Activated CD8-positive, alpha-beta T cell treated with anti-CD3 and anti-CD28 coated beads for 36 hours (primary cell): Measurements from ENCODE around the gene PTMA. TPM values are rescaled to one million over a fixed set of nuclear protein-coding genes. Genes with fewer than 3 reads are reported as not detected.

Source experiments
- ATAC-seq: fragments of 200-7000 bp; cut with Tn5 transposase; one replicate; pipeline ENCODE4 v1.10.0; 2021; ENCODE audit warnings: mild to moderate bottlenecking, moderate library complexity
- CTCF ChIA-PET: fragments of 350-600 bp; sonication (Branson Sonifier 250); formaldehyde crosslinking; loops from one replicate; lab custom pipeline; 2021; ENCODE audit warnings: antibody characterized with exemption; lab: Charles Lee
- POLR2A ChIA-PET: fragments of 350-600 bp; sonication (Branson Sonifier 250); formaldehyde crosslinking; loops from one replicate; lab custom pipeline; 2021; ENCODE audit warnings: antibody characterized with exemption; lab: Charles Lee
- DNase-seq: peaks from one replicate; pipeline ENCODE4 v3.0.0-alpha.2; 2020
- H3K27ac Mint-ChIP-seq: one replicate; pipeline ENCODE4 v1.8.0; 2021; ENCODE audit warnings: mild to moderate bottlenecking, mixed read lengths
- H3K27me3 Mint-ChIP-seq: one replicate; pipeline ENCODE4 v1.8.0; 2021; ENCODE audit warnings: mixed read lengths
- H3K36me3 Mint-ChIP-seq: one replicate; pipeline ENCODE4 v1.8.0; 2021; ENCODE audit warnings: low read depth, mixed read lengths
- H3K4me1 Mint-ChIP-seq: one replicate; pipeline ENCODE4 v1.8.0; 2021; ENCODE audit warnings: low read depth, mixed read lengths
- H3K4me3 Mint-ChIP-seq: one replicate; pipeline ENCODE4 v1.8.0; 2021; ENCODE audit warnings: mild to moderate bottlenecking, moderate library complexity, mixed read lengths
- H3K9me3 Mint-ChIP-seq: one replicate; pipeline ENCODE4 v1.8.0; 2021; ENCODE audit warnings: mixed read lengths
- intact Hi-C: fragments of 100-400 bp; cut with micrococcal nuclease; formaldehyde crosslinking; loops from one replicate; pipeline ENCODE4 v1.10.0; 2022
- total RNA-seq, 2 experiments: library from RNA; stranded (reverse); gene quantifications; one replicate each; pipeline ENCODE4 v1.2.3, GENCODE V29; 2021
- TF ChIP-seq, protein P1 (sequence below): fragments of 200-600 bp; IDR thresholded peaks from one replicate; pipeline ENCODE4 v1.8.0; 2022; ENCODE audit warnings: antibody characterized with exemption, mild to moderate bottlenecking

The PTMA gene
- total RNA-seq, 2 experiments from 2014 or later = 2,463 to 2,468 TPM

DNA sequence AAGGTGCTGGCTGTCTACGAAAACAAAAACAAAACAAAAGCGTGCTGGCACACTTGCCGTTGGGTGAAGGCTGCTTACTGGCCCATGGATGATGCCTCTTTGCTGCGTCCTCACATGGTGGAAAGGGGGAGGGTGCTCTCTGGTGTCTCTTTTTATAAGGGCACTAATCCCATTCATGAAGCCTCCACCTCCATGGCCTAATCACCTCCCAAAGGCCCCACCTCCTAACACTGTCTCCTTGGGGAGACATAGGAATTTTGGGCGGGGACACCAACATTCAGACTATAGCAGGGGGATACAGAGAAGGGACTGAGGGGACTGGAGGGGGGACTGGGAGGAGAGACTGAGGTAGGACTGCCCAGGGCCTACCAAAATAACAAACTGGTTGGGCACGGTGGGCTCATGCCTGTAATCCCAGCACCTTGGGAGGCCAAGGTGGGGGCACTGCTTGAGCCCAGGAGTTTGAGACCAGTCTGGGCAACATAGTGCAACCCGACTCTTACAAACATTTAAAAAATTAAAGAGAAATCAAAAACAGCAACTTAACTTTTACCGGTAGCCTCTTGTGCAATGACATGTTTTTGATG is 14.5 kb downstream of the PTMA start:
- DNase-seq (no peak), ATAC-seq (no peak)
- no peaks in the 10 kb centered on the region for H3K36me3 Mint-ChIP-seq
- no peaks in the 10 kb centered on the region for H3K9me3 Mint-ChIP-seq
- ChIA-PET CTCF (no interaction called here), POLR2A (no interaction called here)
- H3K4me1 Mint-ChIP-seq = no peaks in the 10 kb centered on the region
- H3K4me3 Mint-ChIP-seq = no peak overlapping the region
- no peak overlapping the region for H3K27ac Mint-ChIP-seq
- intact Hi-C loops = no loop called here
- TF ChIP-seq, protein P1, sequence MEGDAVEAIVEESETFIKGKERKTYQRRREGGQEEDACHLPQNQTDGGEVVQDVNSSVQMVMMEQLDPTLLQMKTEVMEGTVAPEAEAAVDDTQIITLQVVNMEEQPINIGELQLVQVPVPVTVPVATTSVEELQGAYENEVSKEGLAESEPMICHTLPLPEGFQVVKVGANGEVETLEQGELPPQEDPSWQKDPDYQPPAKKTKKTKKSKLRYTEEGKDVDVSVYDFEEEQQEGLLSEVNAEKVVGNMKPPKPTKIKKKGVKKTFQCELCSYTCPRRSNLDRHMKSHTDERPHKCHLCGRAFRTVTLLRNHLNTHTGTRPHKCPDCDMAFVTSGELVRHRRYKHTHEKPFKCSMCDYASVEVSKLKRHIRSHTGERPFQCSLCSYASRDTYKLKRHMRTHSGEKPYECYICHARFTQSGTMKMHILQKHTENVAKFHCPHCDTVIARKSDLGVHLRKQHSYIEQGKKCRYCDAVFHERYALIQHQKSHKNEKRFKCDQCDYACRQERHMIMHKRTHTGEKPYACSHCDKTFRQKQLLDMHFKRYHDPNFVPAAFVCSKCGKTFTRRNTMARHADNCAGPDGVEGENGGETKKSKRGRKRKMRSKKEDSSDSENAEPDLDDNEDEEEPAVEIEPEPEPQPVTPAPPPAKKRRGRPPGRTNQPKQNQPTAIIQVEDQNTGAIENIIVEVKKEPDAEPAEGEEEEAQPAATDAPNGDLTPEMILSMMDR = no peak
- H3K27me3 Mint-ChIP-seq = no peaks in the 10 kb centered on the region

GRCh38 chr2:231725476-231725875 is 17.2 kb downstream of the PTMA start:
- Mint-ChIP-seq H3K27ac (no peak overlapping the region), H3K4me1 (no peaks in the 10 kb centered on the region), H3K9me3 (no peaks in the 10 kb centered on the region), H3K4me3 (no peak overlapping the region), H3K36me3 (no peaks in the 10 kb centered on the region), H3K27me3 (no peaks in the 10 kb centered on the region)
- CTCF ChIA-PET = interaction anchor here (1.2 to 3.2 kb wide), 5 partner anchors 11 to 243 kb away, joined by 3 to 53 read pairs (median 7); no protein-coding TSS in a partner anchor
- DNase-seq = no peak
- ATAC-seq = no peak
- POLR2A ChIA-PET = interaction anchor here (1.2 to 2.5 kb wide), 2 partner anchors 11 to 16 kb away, joined by 4 to 12 read pairs; no protein-coding TSS in a partner anchor
- TF ChIP-seq, protein P1 = no peak
- intact Hi-C loops = no loop called here

DNA sequence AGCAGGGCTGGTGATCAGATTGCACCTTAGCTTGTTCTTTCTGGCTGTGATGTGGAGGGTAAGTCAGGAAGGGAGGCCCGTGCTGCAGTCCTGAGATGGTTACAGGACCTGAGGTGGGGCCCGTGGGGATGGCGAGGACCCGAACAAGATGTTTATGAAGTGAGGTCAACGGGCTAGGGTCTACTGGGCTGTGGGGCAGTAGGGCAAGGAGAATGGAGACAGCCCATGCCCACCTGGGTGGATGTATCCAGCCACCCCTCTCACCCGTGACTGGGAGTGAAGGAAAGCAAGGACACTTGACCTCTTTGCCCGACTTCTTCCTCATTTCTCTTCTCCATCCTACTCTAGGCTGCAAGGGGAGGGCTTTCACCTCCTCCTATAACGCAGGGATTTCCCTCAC is 18.0 kb downstream of the PTMA start:
- Mint-ChIP-seq H3K9me3 (no peaks in the 10 kb centered on the region), H3K27ac (no peak overlapping the region), H3K4me3 (no peak overlapping the region), H3K36me3 (no peaks in the 10 kb centered on the region), H3K27me3 (no peaks in the 10 kb centered on the region), H3K4me1 (no peaks in the 10 kb centered on the region)
- TF ChIP-seq, protein P1 = no peak
- CTCF ChIA-PET = interaction anchor here (1.5 to 3.2 kb wide), 4 partner anchors 11 to 80 kb away, joined by 3 to 53 read pairs (median 12); no protein-coding TSS in a partner anchor
- ATAC-seq = no peak
- intact Hi-C loops = no loop called here
- no peak for DNase-seq
- POLR2A ChIA-PET = interaction anchor here (2.5 kb wide), 1 partner anchor 11 kb away, joined by 12 read pairs; no protein-coding TSS in a partner anchor

DNA sequence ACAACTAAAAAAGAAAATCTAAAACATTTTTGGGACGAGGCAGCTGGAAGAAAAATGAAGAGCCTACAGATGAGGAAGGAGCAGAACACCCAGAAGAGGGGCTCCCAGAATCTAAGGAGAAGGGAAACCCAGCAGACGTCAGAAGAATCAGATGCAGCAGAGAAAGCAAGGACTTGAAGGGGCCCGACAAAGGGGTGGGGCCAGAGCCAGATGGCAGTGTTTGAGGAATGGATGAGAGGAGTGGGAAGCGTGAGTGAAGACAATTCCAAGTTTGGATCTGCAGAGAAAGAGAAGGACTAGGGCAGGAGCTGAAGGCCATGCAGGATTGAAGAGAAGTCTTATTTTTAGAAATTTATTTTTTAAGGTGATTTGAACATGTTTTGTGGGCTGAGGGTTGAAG is 19.3 kb downstream of the PTMA start:
- ATAC-seq (no peak), DNase-seq (no peak)
- TF ChIP-seq, protein P1 = no peak
- Mint-ChIP-seq H3K4me3 (no peak overlapping the region), H3K4me1 (no peaks in the 10 kb centered on the region), H3K27ac (no peak overlapping the region), H3K36me3 (no peaks in the 10 kb centered on the region), H3K27me3 (no peaks in the 10 kb centered on the region), H3K9me3 (no peaks in the 10 kb centered on the region)
- intact Hi-C loops = no loop called here
- POLR2A ChIA-PET = no interaction called here
- CTCF ChIA-PET = interaction anchor here (1.3 to 2.3 kb wide), 3 partner anchors 11 to 15 kb away, joined by 3 to 7 read pairs (median 7); no protein-coding TSS in a partner anchor

GRCh38 chr2:231732604-231733003 is 24.3 kb downstream of the PTMA start:
- H3K4me1 Mint-ChIP-seq = no peaks in the 10 kb centered on the region
- ChIA-PET POLR2A (no interaction called here), CTCF (no interaction called here)
- no peaks in the 10 kb centered on the region for H3K27me3 Mint-ChIP-seq
- no peak overlapping the region for H3K4me3 Mint-ChIP-seq
- peaks cover 1% of the 10 kb centered on the region for H3K36me3 Mint-ChIP-seq
- H3K9me3 Mint-ChIP-seq = no peaks in the 10 kb centered on the region
- TF ChIP-seq, protein P1 = no peak
- intact Hi-C loops = no loop called here
- DNase-seq (no peak), ATAC-seq (no peak)
- H3K27ac Mint-ChIP-seq = no peak overlapping the region
